Left kidney (tissue), 8 donors: ENCODE results near the gene PRSS50. TPM values are rescaled to one million over a fixed set of nuclear protein-coding genes. Genes with fewer than 3 reads are reported as not detected.
"Not testable (repeated sequence)": the region's sequence is repeated elsewhere in the genome, so short reads cannot be mapped to it uniquely, and the experiment has no call there.

Source experiments
- DNase-seq: peaks from one replicate; pipeline ENCODE4 v3.0.0-alpha.2; 2013
- long read RNA-seq, 8 donors: transcript quantifications; one replicate each; lab custom pipeline, GENCODE V29; 2026
- polyA plus RNA-seq: library from polyadenylated mRNA; unstranded; fragments of 120-200 nt; gene quantifications from one replicate; pipeline ENCODE4 v1.2.1, GENCODE V29; 2013; ENCODE audit not compliant: insufficient read length

The PRSS50 gene, protein sequence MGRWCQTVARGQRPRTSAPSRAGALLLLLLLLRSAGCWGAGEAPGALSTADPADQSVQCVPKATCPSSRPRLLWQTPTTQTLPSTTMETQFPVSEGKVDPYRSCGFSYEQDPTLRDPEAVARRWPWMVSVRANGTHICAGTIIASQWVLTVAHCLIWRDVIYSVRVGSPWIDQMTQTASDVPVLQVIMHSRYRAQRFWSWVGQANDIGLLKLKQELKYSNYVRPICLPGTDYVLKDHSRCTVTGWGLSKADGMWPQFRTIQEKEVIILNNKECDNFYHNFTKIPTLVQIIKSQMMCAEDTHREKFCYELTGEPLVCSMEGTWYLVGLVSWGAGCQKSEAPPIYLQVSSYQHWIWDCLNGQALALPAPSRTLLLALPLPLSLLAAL
- polyA plus RNA-seq, result 3.2 TPM
- long read RNA-seq, donor 1, result 0 reads
- long read RNA-seq, donor 2, result 0 reads
- long read RNA-seq, donor 3, result 0 reads
- long read RNA-seq, donor 4, result 0 reads
- long read RNA-seq, donor 5, partial matches to known transcripts, result 11 of 16 reads
- long read RNA-seq, donor 5, other reads (novel, unspliced or antisense), result 5 of 16 reads
- long read RNA-seq, donor 6, result 0 reads
- long read RNA-seq, donor 7, result 0 reads
- long read RNA-seq, donor 8, result 0 reads

DNA sequence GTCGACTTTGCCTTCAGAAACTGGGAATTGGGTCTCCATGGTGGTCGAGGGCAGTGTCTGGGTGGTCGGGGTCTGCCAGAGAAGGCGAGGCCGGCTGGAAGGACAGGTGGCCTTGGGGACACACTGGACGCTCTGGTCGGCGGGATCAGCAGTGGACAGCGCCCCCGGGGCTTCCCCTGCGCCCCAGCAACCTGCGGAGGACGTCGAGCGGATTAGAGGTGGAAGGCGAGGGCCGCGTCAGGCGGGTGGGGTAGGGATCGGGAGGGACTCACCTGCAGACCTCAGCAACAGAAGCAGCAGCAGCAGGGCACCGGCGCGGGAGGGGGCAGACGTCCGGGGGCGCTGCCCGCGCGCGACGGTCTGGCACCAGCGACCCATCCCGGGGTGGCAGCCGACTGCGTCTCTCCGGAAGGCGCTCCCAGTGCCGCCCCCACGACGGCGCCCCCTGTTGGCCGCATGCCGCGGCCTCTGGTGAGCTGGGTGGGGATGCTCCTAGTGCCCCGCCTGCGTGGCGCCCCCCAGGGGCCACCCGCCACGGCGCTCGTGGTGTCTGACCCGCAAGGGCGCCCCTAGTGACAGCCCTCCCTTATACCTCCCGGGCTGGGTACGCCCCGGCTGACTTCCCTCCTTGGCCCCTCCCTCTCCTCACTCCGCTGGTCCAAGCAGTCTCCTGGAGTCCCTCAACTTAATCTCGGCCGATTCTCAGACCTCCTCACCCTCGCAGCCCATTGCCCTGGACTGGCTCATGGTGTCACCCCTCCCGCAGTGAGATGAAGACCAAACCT is at the start of gene PRSS50:
TSS of gene PRSS50 (minus strand) at position 423 of the 785 bp plus-strand sequence. CDS start at position 378, 45 bp downstream.
- DNase-seq, result no peak

DNA sequence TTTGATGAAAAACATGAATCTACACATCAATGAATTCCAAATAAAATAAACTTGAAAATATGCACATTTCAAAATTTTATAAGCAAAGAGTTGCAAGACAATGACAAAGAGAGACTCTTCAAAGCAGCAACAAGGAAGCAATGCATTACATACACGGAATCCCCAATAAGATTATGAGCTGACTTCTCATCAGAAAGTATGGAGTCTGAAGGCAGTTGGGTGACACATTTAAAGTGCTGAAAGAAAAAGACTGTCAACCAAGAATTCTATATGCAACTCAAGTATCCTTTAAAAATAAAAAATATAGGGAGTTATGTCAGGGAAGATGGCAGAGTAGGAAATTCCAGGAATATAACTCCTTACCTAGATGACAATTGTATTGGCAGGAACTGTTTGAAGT is 46.5 kb upstream of the PRSS50 start:
- no peak for DNase-seq

DNA sequence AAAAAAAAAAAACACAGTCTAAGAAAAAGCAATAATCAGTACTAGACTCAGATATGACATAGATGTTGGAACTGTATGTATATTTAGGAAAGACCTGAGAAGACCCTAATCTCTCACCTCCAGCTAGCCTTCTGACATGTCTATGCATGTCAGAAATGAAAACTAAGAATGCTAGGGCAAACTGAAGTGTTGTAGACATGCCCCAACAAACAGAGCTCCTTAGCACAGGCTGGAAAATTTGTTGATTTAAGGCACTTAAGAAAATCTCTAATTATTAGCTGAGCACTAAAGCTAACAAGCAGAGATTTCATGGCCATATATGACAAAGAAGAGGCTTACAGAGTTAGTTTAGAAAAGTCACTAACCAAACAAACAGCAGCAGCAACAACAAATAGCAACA is 45.5 kb upstream of the PRSS50 start:
- no peak for DNase-seq

DNA sequence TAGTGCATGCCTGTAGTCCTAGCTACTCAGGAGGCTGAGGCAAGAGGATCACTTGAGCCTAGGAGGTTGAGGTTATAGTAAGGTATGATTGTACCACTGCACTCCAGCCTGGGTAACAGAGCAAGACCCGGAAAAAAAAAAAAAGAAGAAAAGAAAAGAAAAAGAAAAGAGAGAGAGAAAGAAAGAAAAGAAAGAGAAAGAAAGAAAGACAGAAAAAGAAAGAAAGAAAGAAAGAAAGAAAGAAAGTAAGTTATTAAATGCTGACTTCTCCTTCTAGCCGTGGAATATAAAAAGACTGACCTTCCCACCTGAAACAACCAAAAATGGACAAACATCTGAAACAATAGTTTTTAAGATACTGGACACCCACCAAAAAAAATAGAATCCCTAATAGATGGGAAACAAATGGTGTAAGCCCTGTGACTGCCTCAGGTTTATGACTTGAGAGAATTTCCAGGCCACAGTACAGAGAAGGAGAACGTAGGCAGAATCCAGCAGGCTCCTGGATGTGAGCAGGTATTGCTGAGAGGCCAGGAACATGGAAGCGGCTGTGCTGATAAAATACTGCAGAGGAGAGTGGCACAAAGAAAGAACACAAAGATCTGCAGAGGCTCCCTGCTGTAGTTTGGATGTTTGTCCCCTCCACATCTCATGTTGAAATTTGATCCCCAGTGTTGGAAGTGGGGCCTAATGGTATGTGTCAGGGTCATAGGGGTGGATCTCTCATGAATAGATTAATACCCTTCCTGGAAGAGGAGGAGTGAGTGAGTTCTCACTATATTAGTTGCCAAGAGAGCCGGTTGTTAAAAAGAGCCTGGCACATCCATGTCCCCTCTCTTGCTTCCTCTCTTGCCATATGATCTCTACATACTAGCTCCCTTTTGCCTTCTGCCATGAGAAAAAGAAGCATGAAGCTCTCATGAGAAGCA is 41.8 kb upstream of the PRSS50 start:
- DNase-seq, result no peak

DNA sequence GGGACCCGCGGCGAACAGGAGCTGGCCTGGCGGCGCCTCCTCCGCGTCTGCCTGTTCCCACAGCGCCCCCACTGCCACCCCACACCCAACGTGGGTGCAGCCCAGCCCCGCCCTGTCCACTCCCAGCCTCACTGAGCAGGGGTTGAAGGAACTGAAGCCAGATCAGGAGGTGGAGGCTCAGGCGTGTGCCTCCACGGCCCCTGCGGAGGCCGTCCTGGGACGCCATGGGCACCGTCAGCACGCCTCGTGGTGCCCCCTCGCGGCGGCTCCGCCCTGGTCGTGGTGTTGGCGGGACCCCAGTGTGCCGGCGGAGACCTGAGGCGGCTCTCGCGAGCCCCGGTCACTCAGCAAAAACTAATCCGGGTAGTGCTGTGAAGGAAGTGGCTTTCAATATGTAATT is 39.0 kb upstream of the PRSS50 start:
- no peak for DNase-seq

DNA sequence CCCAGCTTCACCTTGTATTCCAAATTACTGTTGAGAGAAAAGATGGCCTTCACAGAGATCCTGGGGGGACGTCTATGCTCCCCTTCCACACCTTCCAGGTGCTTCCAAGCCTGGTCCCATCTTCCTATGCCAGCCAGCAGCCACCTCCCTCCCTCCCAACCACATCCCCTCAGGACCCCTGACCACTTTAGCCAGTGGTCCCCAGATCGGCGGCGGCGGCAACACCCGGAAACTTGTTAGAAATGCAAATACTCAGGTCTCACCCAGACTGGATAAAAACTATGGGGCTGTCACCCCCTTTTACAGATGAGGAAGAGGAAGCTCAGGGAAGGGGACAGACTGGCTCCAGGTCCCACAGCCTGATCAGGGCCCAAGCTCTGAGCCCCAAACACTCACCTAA is 38.0 kb upstream of the PRSS50 start:
- no peak for DNase-seq

DNA sequence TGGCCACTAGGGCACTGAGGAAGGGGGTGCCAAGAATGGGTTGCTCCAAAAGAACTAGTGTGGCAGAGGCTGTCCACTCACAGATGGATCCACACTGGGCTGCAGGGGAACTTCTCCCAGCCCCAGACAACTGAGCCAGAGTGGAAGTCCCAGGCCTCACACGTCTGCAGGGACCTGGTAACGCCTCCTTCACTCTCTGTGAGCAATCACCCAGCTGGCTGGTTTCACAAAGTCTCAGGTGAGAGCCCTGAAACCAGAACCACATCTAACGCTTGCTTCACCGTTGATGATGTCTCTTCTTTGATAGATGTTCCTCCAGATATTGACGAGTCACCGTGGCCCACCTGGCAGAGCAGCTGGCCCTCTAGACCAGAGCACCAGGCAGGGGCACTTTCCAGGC is 35.5 kb upstream of the PRSS50 start:
- not testable (repeated sequence) for DNase-seq

DNA sequence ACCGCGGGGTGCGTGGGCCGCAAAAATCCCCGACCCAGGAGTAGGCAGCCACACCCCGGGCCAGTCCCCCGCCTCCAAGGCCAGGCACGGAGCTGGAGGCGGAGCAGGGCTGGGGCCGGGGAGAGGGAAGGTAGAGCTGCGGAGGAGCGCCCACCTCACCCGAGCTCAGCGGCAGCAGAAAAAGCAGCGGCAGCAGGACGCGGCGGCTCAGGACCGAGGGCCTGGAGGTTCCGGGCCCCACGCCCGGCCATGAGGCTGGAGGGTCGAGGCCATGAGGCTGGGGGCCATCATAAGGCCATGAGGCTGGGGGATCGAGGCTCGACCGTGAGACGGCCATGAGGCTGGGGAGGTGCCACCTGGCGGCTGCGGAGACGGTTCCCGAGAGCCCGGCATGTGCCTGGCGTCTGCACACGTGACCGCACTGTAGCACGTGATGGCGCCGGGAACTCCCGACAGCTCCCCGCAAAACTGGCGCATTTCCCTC is 32.9 kb upstream of the PRSS50 start:
- no peak for DNase-seq

DNA sequence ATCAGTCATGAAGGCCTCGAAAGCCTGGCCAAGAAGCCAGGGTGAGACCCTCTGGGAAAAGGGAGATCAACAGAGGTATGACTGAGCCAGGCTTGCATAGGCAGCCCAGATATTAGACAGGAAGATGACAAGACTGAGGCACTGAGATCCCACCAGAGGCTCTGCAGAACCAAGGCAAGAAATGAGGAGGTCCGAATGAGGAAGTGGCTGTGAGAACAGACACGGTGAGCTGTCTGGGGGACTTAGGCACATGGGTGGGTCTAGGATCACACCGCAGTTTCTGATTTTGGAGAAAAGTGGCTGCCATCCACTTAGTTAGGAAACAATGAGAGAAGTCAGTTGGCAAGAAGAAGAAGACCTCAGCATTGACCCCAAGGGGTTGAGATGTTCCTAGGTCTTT is 31.5 kb upstream of the PRSS50 start:
- no peak for DNase-seq

DNA sequence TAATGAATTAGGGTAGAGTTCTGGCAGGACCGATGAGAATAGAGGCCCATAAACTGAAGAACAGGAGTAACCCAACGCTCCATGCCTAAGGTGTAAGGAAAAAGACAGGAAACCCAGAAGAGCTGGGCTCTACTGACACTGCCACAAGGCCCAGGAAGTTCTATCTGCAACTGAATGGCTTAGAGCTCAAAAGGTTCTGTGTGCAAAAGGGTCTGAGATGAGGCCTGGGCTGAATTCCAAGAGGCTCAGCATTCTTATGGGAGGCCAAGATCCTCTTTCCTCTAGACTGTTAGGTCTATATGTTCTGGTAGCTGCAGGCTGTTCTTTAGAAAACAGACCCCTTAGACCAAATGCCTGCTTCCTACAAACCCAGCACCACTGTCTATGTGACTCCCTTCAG is 30.5 kb upstream of the PRSS50 start:
- DNase-seq, result no peak

DNA sequence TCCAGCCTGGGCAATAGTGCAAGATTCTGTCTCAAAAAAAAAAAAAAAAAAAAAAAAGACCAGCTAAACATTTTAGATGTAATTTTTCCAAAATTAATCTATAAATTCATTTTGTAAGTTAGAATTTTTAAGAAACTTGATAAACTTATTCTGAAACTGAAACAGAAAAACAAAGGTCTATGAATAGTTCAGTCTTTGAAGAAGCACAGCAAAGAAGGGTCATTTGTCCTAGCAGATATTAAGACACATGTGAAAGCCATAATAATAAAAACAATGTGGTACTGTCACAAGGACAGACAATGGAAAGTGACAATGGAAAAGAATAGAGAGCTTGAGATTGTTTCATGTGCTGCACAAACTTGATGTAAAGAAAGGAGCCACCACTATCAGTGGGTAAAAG is 29.0 kb upstream of the PRSS50 start:
- DNase-seq, result no peak

DNA sequence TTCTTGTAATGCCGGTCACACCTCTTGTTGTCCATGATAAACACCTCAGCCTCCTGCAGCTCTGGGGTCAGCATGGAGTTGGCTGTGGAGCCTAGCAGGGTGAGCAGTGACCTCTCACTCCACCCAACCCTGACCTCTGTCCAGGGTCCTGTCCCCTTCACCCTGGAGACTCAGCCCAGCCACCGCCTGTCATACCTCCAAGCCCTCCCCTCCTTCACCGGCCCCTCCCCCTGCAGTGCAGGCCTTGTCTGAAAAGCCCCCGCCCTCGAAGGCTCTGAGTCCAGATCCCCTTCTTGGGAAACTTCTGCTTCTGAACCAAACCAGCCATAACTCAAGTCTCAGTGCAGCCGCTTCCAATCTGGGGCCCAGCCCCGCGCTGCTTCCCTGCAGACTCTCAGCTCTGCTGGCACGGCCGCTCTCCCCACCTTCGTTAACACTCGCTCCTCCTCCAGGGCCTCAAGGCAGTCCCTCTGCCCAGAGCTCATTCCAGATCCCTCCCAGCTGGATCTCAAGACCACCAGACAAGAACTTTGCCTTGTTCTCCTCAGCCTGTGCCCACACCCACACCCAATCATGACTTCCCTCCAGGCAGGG is 25.4 kb upstream of the PRSS50 start:
- no peak for DNase-seq

DNA sequence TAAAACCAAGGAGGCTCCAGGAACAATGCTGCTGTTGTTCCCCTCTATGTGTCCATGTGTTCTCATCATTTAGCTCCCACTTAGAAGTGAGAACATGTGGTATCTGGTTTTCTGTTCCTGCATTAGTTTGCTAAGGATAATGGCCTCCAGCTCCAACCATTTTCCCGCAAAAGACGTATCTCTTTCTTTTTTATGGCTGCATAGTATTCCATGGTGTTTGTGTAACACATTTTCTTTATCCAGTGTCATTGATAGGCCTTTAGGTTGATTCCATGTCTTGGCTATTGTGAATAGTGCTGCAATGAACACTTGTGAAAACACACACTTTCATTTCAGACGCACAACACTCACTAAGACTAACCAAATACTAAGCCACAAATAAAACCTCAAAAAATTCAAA is 21.9 kb upstream of the PRSS50 start:
- not testable (repeated sequence) for DNase-seq

DNA sequence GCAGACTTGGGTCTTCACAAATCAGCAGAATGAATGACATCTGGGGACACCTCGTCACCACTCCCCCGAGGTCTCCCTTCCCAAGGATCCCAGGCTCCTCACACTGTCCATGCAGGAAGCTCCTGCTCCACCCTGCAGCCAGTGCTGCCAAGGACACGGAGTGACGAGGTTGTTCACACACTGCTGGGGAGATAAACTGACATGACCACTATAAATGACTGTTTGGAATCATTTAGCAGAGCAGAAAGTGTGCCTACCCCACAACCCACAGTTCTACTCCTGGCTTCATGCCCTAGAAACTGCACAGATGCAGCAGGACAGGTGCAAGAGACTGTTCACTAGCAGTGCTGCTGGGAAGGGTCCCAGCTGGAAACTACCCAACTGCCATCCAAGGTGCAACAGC is 19.7 kb upstream of the PRSS50 start:
- DNase-seq, result no peak

DNA sequence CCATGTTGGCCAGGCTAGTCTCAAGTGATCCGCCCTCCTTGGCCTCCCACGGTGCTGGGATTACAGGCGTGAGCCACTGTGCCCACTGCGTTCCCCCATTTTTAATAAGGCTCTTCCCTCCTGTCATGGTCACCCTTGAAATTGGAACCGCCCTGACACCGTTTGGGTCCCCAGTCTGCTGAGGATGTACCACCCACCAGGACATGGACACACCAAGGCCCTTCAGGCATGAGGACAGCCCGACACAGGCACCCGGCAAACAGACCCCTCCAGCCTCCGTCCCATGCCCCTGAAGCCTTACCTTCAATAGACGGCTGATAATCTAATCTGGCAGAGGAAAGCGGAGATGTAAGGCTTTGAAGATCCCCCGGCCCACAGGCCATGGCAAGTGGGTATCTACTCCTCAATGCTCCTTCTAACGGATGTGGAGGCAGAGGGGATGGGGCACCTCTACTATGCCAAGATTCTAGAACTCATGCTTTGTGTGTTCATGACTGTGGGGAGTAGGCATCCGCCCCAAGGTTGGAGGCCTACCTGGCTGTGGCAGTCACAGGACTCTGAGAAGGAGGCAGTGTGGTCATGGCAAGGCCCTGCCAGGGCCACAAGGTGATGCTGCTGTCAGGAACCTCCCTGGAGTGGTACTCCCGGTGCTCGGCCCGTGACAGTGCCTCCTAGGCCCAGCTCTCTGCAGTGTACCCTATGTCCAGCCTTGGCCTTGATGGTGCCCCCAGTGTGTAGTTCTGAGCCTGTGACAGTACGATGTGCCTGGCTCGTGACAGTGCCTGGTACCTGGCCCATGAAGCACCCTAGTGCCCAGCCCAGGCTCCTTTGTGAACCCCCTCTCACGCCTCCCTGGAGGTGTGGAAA is 18.6 kb upstream of the PRSS50 start:
- no peak for DNase-seq

DNA sequence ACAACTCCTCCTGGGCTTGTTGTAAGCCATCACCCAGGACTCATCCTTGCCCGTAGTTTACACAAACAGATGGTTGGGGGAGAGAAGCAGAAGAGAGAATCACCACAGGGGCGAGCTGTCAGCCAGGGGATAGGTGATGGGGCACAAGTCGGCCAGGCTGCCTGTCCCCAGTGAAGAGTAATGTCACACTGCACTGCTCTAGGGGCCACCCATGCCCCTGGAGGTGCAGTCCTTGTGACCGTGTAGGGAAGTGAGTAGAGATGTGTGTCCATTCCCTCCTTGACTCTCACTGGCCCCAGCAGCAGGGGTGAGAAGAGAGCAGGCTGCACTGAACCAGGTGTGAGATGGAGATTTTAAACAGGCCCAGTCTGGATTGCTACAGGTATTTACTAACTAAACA is 17.1 kb upstream of the PRSS50 start:
- no peak for DNase-seq

DNA sequence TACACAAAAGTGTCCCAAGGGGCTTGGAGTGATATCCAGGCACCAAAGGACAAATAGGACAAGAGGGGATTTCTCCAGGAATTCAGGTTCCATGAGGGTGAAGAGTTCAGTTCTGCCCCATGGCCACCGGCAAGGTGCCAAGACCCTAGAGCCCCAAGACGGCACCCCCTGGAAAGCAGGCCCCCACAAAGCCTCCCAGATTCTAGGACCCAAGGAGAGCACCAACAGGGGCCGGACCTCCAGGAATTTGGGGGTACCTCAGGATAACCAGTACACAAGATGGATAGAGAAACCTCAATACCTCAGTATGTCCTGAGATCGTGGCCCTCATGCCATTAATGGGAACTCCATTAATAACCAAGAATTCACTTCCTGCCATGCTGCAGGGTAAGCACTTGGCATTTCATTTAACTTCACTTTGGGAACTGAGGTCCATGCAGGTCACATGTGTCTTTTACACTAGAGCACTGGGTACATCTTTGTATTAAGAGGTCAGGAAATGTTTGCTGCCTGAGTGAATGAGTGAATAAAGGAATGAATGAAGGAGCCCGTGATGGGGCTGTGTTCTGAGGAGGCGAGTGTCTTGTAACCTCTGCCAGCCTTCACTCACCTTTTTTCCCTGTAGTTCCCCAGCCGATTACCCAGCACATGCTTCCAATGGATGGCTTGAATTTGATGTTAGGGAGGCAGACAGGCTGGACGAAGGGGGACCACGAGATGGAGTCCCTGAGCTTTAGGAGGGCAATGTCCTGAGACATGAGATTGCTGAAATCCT is 15.5 kb upstream of the PRSS50 start:
- no peak for DNase-seq

DNA sequence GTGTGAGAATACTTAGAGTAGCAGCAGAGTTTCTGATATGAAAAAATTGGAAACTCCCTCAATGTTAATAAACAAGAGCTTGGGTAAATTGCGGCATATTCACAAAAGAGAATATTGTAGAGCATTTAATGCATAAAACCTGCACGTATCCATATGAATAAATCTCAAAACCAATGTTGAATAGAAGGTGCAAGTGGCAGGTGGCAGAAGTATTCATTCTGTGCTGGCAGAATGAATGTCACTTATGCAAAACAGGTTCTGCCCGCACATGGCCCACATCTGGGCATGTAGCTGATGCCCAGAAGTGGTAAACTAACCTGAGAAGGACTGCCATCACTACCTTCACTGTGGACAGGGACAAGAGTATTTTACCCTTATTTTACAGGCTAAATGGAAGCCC is 14.1 kb upstream of the PRSS50 start:
- DNase-seq, result no peak

DNA sequence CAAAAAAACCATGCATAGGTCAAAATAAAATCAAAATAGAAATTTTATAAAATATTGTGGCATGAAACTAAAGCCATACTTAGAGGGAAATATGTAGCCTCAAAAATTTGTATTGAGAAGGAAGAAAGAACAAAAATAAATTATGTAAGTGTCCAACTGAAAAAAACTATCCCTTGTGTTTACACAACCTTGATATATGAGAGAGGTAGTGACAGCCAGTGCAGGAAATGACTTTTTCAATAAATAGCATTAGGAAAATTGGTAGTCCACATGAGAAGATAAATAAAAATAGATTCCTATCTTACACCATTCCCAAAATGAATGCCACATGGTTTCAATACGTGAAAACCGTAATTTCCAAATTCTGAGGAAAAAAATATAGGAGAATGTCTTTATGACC is 13.2 kb upstream of the PRSS50 start:
- no peak for DNase-seq

DNA sequence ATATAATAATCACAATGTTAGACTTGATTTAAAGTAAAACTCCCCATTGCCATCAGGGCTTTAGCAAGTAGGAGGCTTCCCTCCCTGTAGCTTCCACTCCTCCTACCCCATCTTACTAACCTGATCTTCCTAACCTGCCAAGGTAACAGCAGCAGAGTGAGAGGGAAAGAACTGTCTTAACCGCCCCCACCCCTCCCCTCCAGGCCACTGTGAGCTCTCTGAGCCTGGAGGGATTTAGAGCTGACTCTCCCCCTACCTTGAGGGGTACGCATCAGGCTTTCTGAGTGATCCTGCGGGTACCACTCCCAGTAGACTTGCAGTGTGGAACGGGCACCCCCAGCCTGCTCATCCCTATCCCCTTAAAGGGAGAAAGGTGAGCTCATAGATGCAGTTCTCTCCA is 11.4 kb upstream of the PRSS50 start:
- DNase-seq, result no peak
